IPS-15b (cell line): Measurements from ENCODE around the gene SLC12A9.

Source experiments
- H3K27me3 ChIP-seq: one replicate; pipeline ENCODE4 v1.6.1; 2013; ENCODE audit warnings: low read length; ENCODE audit not compliant: control insufficient read depth, insufficient read depth
- H3K36me3 ChIP-seq: one replicate; pipeline ENCODE4 v1.6.1; 2013; ENCODE audit warnings: low read length; ENCODE audit not compliant: control insufficient read depth, insufficient read depth
- H3K4me1 ChIP-seq: one replicate; pipeline ENCODE4 v1.6.1; 2013; ENCODE audit warnings: mild to moderate bottlenecking, low read length; ENCODE audit not compliant: control insufficient read depth, insufficient read depth
- H3K4me3 ChIP-seq: one replicate; pipeline ENCODE4 v1.5.1; 2013; ENCODE audit warnings: low read depth, low read length
- H3K9ac ChIP-seq: one replicate; pipeline ENCODE4 v1.6.1; 2013; ENCODE audit warnings: low read depth, mild to moderate bottlenecking, low read length
- H3K9me3 ChIP-seq: one replicate; pipeline ENCODE4 v1.6.1; 2013; ENCODE audit warnings: mild to moderate bottlenecking, low read length; ENCODE audit not compliant: control insufficient read depth, insufficient read depth

SLC12A9 gene

GRCh38 chr7:100817097-100817496 lies 35.4 kb upstream of the SLC12A9 start:
- H3K36me3 ChIP-seq: peaks cover 77% of the 10 kb centered on the region

GRCh38 chr7:100818366-100818765 lies 34.1 kb upstream of the SLC12A9 start:
- Histone ChIP-seq H3K36me3 (peaks cover 79% of the 10 kb centered on the region), H3K27me3 (no peaks in the 10 kb centered on the region), H3K4me3 (no peak overlapping the region), H3K4me1 (no peaks in the 10 kb centered on the region), H3K9me3 (no peaks in the 10 kb centered on the region), H3K9ac (no peak overlapping the region)

More at GRCh38 chr7:100817097-100817496, 35.4 kb upstream of the SLC12A9 start:
- Histone ChIP-seq H3K4me1 (no peaks in the 10 kb centered on the region), H3K9ac (no peak overlapping the region), H3K9me3 (no peaks in the 10 kb centered on the region), H3K27me3 (no peaks in the 10 kb centered on the region), H3K4me3 (no peak overlapping the region)

GRCh38 chr7:100818825-100819224 lies 33.7 kb upstream of the SLC12A9 start:
- Histone ChIP-seq H3K9ac (no peak overlapping the region), H3K9me3 (no peaks in the 10 kb centered on the region), H3K4me1 (no peaks in the 10 kb centered on the region)

GRCh38 chr7:100819586-100819985 lies 32.9 kb upstream of the SLC12A9 start:
- no peaks in the 10 kb centered on the region for H3K27me3 ChIP-seq
- no peak overlapping the region for H3K9ac ChIP-seq
- no peaks in the 10 kb centered on the region for H3K4me1 ChIP-seq
- peaks cover 79% of the 10 kb centered on the region for H3K36me3 ChIP-seq
- H3K4me3 ChIP-seq: no peak overlapping the region
- H3K9me3 ChIP-seq: no peaks in the 10 kb centered on the region

More at GRCh38 chr7:100818825-100819224, 33.7 kb upstream of the SLC12A9 start:
- Histone ChIP-seq H3K4me3 (no peak overlapping the region), H3K27me3 (no peaks in the 10 kb centered on the region), H3K36me3 (peaks cover 79% of the 10 kb centered on the region)

GRCh38 chr7:100822236-100823139 lies 30.0 kb upstream of the SLC12A9 start:
- Histone ChIP-seq H3K36me3 (peaks cover 64% of the 10 kb centered on the region), H3K4me3 (no peak overlapping the region), H3K27me3 (no peaks in the 10 kb centered on the region)

GRCh38 chr7:100823140-100823525 lies 29.4 kb upstream of the SLC12A9 start:
- no peaks in the 10 kb centered on the region for H3K27me3 ChIP-seq
- H3K9ac ChIP-seq: no peak overlapping the region
- H3K4me1 ChIP-seq: no peaks in the 10 kb centered on the region
- no peaks in the 10 kb centered on the region for H3K9me3 ChIP-seq
- peaks cover 62% of the 10 kb centered on the region for H3K36me3 ChIP-seq
- H3K4me3 ChIP-seq: no peak overlapping the region

More at GRCh38 chr7:100822236-100823139, 30.0 kb upstream of the SLC12A9 start:
- Histone ChIP-seq H3K9me3 (no peaks in the 10 kb centered on the region), H3K4me1 (no peaks in the 10 kb centered on the region), H3K9ac (no peak overlapping the region)

- no peaks in the 10 kb centered on the region for H3K27me3 ChIP-seq
- H3K4me1 ChIP-seq: no peaks in the 10 kb centered on the region
- H3K4me3 ChIP-seq: no peak overlapping the region
- H3K36me3 ChIP-seq: peaks cover 58% of the 10 kb centered on the region
- H3K9me3 ChIP-seq: no peaks in the 10 kb centered on the region
- no peak overlapping the region for H3K9ac ChIP-seq
These were observed 29.0 kb upstream of the SLC12A9 start for GRCh38 chr7:100823534-100823933.

- H3K27me3 ChIP-seq: no peaks in the 10 kb centered on the region
- no peaks in the 10 kb centered on the region for H3K4me1 ChIP-seq
- no peak overlapping the region for H3K9ac ChIP-seq
- peak overlapping the region; percentile 90 for H3K4me3 ChIP-seq
- H3K9me3 ChIP-seq: no peaks in the 10 kb centered on the region
- peaks cover 47% of the 10 kb centered on the region for H3K36me3 ChIP-seq
These were observed 27.9 kb upstream of the SLC12A9 start for GRCh38 chr7:100824499-100825214.

- Histone ChIP-seq H3K4me1 (no peaks in the 10 kb centered on the region), H3K36me3 (peaks cover 41% of the 10 kb centered on the region), H3K27me3 (no peaks in the 10 kb centered on the region), H3K4me3 (peak overlapping the region; percentile 90), H3K9ac (peak overlapping the region; percentile 47), H3K9me3 (no peaks in the 10 kb centered on the region)
These were observed 27.3 kb upstream of the SLC12A9 start for GRCh38 chr7:100825215-100825671.

- peaks cover 35% of the 10 kb centered on the region for H3K36me3 ChIP-seq
- H3K9ac ChIP-seq: peak overlapping the region; percentile 83
- peak overlapping the region; percentile 90 for H3K4me3 ChIP-seq
- no peaks in the 10 kb centered on the region for H3K9me3 ChIP-seq
- no peaks in the 10 kb centered on the region for H3K4me1 ChIP-seq
- H3K27me3 ChIP-seq: no peaks in the 10 kb centered on the region
These were observed 26.6 kb upstream of the SLC12A9 start for GRCh38 chr7:100825751-100826513.
